ENCODE data around the gene MAP7D2. TPM values are rescaled to one million over a fixed set of nuclear protein-coding genes. Genes with fewer than 3 reads are reported as not detected.

MAP7D2 gene
- total and polyA plus RNA-seq, 4 donors: 0.37 to 0.75 (median 0.57) TPM

- H3K27me3 ChIP-seq (ENCODE audit: control insufficient read depth in 3 of 3, insufficient read depth in 3 of 3, low read length in 2 of 3): peaks cover 0 to 14% (median 5%) of the 10 kb centered on the region in 3 donors
- no peak for TF ChIP-seq CTCF (IDR thresholded peaks at IDR 0.05; ENCODE audit: control extremely low read depth, extremely low read depth)
- peaks cover 0 to 2% (median 0%) of the 10 kb centered on the region in 5 donors for H3K4me1 ChIP-seq (ENCODE audit: control insufficient read depth in 5 of 5, insufficient read depth in 5 of 5, low read length in 5 of 5)
- no peaks in the 10 kb centered on the region for H3K36me3 ChIP-seq (ENCODE audit: control insufficient read depth in 4 of 4, insufficient read depth in 4 of 4, low read length in 4 of 4)
- WGBS, 2 donors: 76 to 83% methylated on average over 3 of the region's 3 CpGs
- H3K9me3 ChIP-seq (ENCODE audit: control insufficient read depth in 4 of 4, insufficient read depth in 3 of 4, low read length in 3 of 4): peaks cover 0 to 2% (median 0%) of the 10 kb centered on the region in 4 donors
- H3K9ac ChIP-seq (ENCODE audit: insufficient read depth in 1 of 2, low read length in 2 of 2): no peak overlapping the region
- DNase-seq: peak in 1 of 3 donors; percentile 9
- no peak overlapping the region for H3K4me3 ChIP-seq
- no peak for ATAC-seq (ENCODE audit: insufficient read depth, low FRiP score)
- no peak overlapping the region for H3K27ac ChIP-seq (ENCODE audit: low read depth in 1 of 2, low read length in 1 of 2)
These were observed 130.2 kb downstream of the MAP7D2 start for GRCh38 chrX:19986531-19986930.

GRCh38 chrX:19981947-19982346 is 134.8 kb downstream of the MAP7D2 start:
- no peaks in the 10 kb centered on the region for H3K4me1 ChIP-seq (ENCODE audit: control insufficient read depth in 5 of 5, insufficient read depth in 5 of 5, low read length in 5 of 5)
- H3K9me3 ChIP-seq (ENCODE audit: control insufficient read depth in 4 of 4, insufficient read depth in 3 of 4, low read length in 3 of 4): peaks cover 0 to 11% (median 3%) of the 10 kb centered on the region in 4 donors
- no peak overlapping the region for H3K27ac ChIP-seq (ENCODE audit: low read depth in 1 of 2, low read length in 1 of 2)
- DNase-seq: no peak
- H3K4me3 ChIP-seq: no peak overlapping the region
- no peaks in the 10 kb centered on the region for H3K36me3 ChIP-seq (ENCODE audit: control insufficient read depth in 4 of 4, insufficient read depth in 4 of 4, low read length in 4 of 4)
- ATAC-seq (ENCODE audit: insufficient read depth, low FRiP score): no peak
- WGBS, 2 donors: 72 to 75% methylated on average over 2 of the region's 2 CpGs
- no peak overlapping the region for H3K9ac ChIP-seq (ENCODE audit: insufficient read depth in 1 of 2, low read length in 2 of 2)
- no peak for TF ChIP-seq CTCF (IDR thresholded peaks at IDR 0.05; ENCODE audit: control extremely low read depth, extremely low read depth)
- peaks cover 0 to 14% (median 3%) of the 10 kb centered on the region in 3 donors for H3K27me3 ChIP-seq (ENCODE audit: control insufficient read depth in 3 of 3, insufficient read depth in 3 of 3, low read length in 2 of 3)

GRCh38 chrX:19975845-19976244 is 140.9 kb downstream of the MAP7D2 start:
- Histone ChIP-seq H3K36me3 (ENCODE audit: control insufficient read depth in 4 of 4, insufficient read depth in 4 of 4, low read length in 4 of 4) (no peaks in the 10 kb centered on the region), H3K9me3 (ENCODE audit: control insufficient read depth in 4 of 4, insufficient read depth in 3 of 4, low read length in 3 of 4) (peaks cover 0 to 13% (median 3%) of the 10 kb centered on the region in 4 donors), H3K27ac (ENCODE audit: low read depth in 1 of 2, low read length in 1 of 2) (no peak overlapping the region), H3K27me3 (ENCODE audit: control insufficient read depth in 3 of 3, insufficient read depth in 3 of 3, low read length in 2 of 3) (peaks cover 0 to 28% (median 12%) of the 10 kb centered on the region in 3 donors), H3K4me3 (no peak overlapping the region), H3K9ac (ENCODE audit: insufficient read depth in 1 of 2, low read length in 2 of 2) (no peak overlapping the region), H3K4me1 (ENCODE audit: control insufficient read depth in 5 of 5, insufficient read depth in 5 of 5, low read length in 5 of 5) (peaks cover 0 to 2% (median 0%) of the 10 kb centered on the region in 5 donors)
- TF ChIP-seq CTCF (IDR thresholded peaks at IDR 0.05; ENCODE audit: control extremely low read depth, extremely low read depth): no peak
- no peak for ATAC-seq (ENCODE audit: insufficient read depth, low FRiP score)
- DNase-seq: no peak

- peaks cover 0 to 11% (median 3%) of the 10 kb centered on the region in 4 donors for H3K9me3 ChIP-seq (ENCODE audit: control insufficient read depth in 4 of 4, insufficient read depth in 3 of 4, low read length in 3 of 4)
- no peak for DNase-seq
- no peak overlapping the region for H3K4me3 ChIP-seq
- no peaks in the 10 kb centered on the region for H3K36me3 ChIP-seq (ENCODE audit: control insufficient read depth in 4 of 4, insufficient read depth in 4 of 4, low read length in 4 of 4)
- no peak overlapping the region for H3K9ac ChIP-seq (ENCODE audit: insufficient read depth in 1 of 2, low read length in 2 of 2)
- H3K4me1 ChIP-seq (ENCODE audit: control insufficient read depth in 5 of 5, insufficient read depth in 5 of 5, low read length in 5 of 5): peaks cover 0 to 2% (median 0%) of the 10 kb centered on the region in 5 donors
- TF ChIP-seq CTCF (IDR thresholded peaks at IDR 0.05; ENCODE audit: control extremely low read depth, extremely low read depth): no peak
- no peak overlapping the region for H3K27ac ChIP-seq (ENCODE audit: low read depth in 1 of 2, low read length in 1 of 2)
- peaks cover 0 to 38% (median 20%) of the 10 kb centered on the region in 3 donors for H3K27me3 ChIP-seq (ENCODE audit: control insufficient read depth in 3 of 3, insufficient read depth in 3 of 3, low read length in 2 of 3)
- ATAC-seq (ENCODE audit: insufficient read depth, low FRiP score): no peak
These were observed 143.7 kb downstream of the MAP7D2 start for GRCh38 chrX:19972984-19973383.

All from lung (tissue), 12 donors.